HepG2 (cell line): ENCODE measurements around the gene RAB11FIP5. TPM values are rescaled to one million over a fixed set of nuclear protein-coding genes. Genes with fewer than 3 reads are reported as not detected.

Experiments
- ATAC-seq: fragments of 200-7000 bp; cut with Tn5 transposase; 3 replicates; pipeline ENCODE4 v1.9.1; 2020; ENCODE audit warnings: mild to moderate bottlenecking, moderate library complexity
- BruUV-seq: library from RNA; stranded (reverse); fragments of 400-500 nt; replicated peaks from 2 replicates; lab custom pipeline; 2021; lab: Mats Ljungman, UMichigan
- CTCF ChIA-PET: fragments of 300-600 bp; formaldehyde crosslinking; extraction: SDS; loops from one replicate; lab custom pipeline; 2021; ENCODE audit warnings: low total read pairs, inconsistent platforms, low intra/inter-chr PET ratio; lab: Yijun Ruan, JAX
- POLR2A ChIA-PET: fragments of 350-600 bp; sonication (Branson Sonifier 250); formaldehyde crosslinking; loops from one replicate; lab custom pipeline; 2020; ENCODE audit warnings: antibody characterized with exemption, inconsistent platforms; lab: Yijun Ruan, JAX
- DNase-seq: peaks from one replicate; pipeline ENCODE4 v3.0.0-alpha.2; 2015; ENCODE audit warnings: low spot score
- FAIRE-seq: peaks from 3 replicates; lab custom pipeline; 2011; peaks lifted over from hg19 to GRCh38; lab: Jason Lieb, UNC
- H2AFZ ChIP-seq: one replicate; pipeline ENCODE4 v1.6.1; 2011; ENCODE audit warnings: low read length, inconsistent platforms
- H3K27ac ChIP-seq: fragments of 300-600 bp; 3 replicates; pipeline ENCODE4 v1.8.0; 2011; ENCODE audit warnings: mixed run types, mild to moderate bottlenecking, mixed read lengths, low read length, inconsistent platforms; ENCODE audit not compliant: insufficient read depth; ENCODE audit errors: extremely low read length
- H3K27me3 ChIP-seq, 2 experiments: fragments of 200-600 bp in 1 of 2; 2 replicates in 1 of 2; 3 replicates in 1 of 2; pipeline versions ENCODE4 v1.6.0 to v1.8.0; 2011; ENCODE audit warnings: low read length in 2 of 2, mild to moderate bottlenecking in 2 of 2, moderate library complexity in 2 of 2, inconsistent platforms in 1 of 2; ENCODE audit not compliant: insufficient read depth in 2 of 2, control insufficient read depth in 1 of 2
- H3K36me3 ChIP-seq, 2 experiments: fragments of 200-600 bp in 1 of 2; replicated peaks in 1 of 2; 2 replicates in 1 of 2; 3 replicates in 1 of 2; pipeline versions ENCODE4 v1.5.1 to v1.8.0; 2011; ENCODE audit warnings: low read length in 2 of 2, inconsistent platforms in 1 of 2; ENCODE audit not compliant: insufficient read depth in 2 of 2, control insufficient read depth in 1 of 2
- H3K4me1 ChIP-seq: 2 replicates; pipeline ENCODE4 v1.5.1; 2012; ENCODE audit warnings: low read length, inconsistent platforms; ENCODE audit not compliant: insufficient read depth
- H3K4me2 ChIP-seq: 2 replicates; pipeline ENCODE4 v1.6.0; 2011; ENCODE audit warnings: low read depth, low read length, inconsistent platforms
- H3K4me3 ChIP-seq, 3 experiments: fragments of 200-600 bp in 1 of 3; sonication (generic), shearing (Covaris generic) in 1 of 3; replicated peaks in 1 of 3; 2 replicates each; pipeline ENCODE4 v1.5.1; 2011 to 2016; ENCODE audit warnings: low read length in 3 of 3, inconsistent platforms in 2 of 3, low read depth in 2 of 3, mild to moderate bottlenecking in 2 of 3, control low read depth in 1 of 3, mixed read lengths in 1 of 3; ENCODE audit not compliant: insufficient read depth in 1 of 3
- H3K79me2 ChIP-seq: one replicate; pipeline ENCODE4 v1.6.1; 2011; ENCODE audit warnings: low read length, inconsistent platforms; ENCODE audit not compliant: insufficient read depth
- H3K9ac ChIP-seq: 2 replicates; pipeline ENCODE4 v1.6.0; 2011; ENCODE audit warnings: mild to moderate bottlenecking, low read depth, low read length, inconsistent platforms; ENCODE audit not compliant: insufficient read depth
- H3K9me3 ChIP-seq: 2 replicates; pipeline ENCODE4 v1.5.1; 2012; ENCODE audit warnings: mild to moderate bottlenecking, low read length
- H4K20me1 ChIP-seq: 2 replicates; pipeline ENCODE4 v1.6.0; 2011; ENCODE audit warnings: inconsistent platforms, mild to moderate bottlenecking, low read length, moderate library complexity; ENCODE audit not compliant: insufficient read depth
- EED ChIP-seq: sonication (generic); formaldehyde crosslinking; IDR thresholded peaks from 2 replicates; pipeline ENCODE4 v1.5.0; 2020; ENCODE audit warnings: mild to moderate bottlenecking, missing genetic modification reagents
- NFATC3 ChIP-seq: sonication (generic); formaldehyde crosslinking; IDR thresholded peaks from 2 replicates; pipeline ENCODE4 v1.5.1; 2020; ENCODE audit warnings: mild to moderate bottlenecking, missing genetic modification reagents
- SP2 ChIP-seq: sonication (generic); formaldehyde crosslinking; IDR thresholded peaks from 2 replicates; pipeline ENCODE4 v1.5.1; 2020; ENCODE audit warnings: mild to moderate bottlenecking, missing genetic modification reagents
- YEATS2 ChIP-seq: sonication (generic); formaldehyde crosslinking; IDR thresholded peaks from 2 replicates; pipeline ENCODE4 v1.4.0; 2020; ENCODE audit warnings: missing genetic modification reagents, borderline replicate concordance
- ZBTB40 ChIP-seq, 2 experiments: fragments of 450-650 bp in 1 of 2; sonication (generic) in 1 of 2; formaldehyde crosslinking in 1 of 2; IDR thresholded peaks; 2 replicates each; pipeline versions ENCODE4 v1.6.1 to v1.8.0; 2016 to 2022; ENCODE audit warnings: antibody characterized with exemption in 1 of 2, mild to moderate bottlenecking in 1 of 2, missing genetic modification reagents in 1 of 2
- ZNF772 ChIP-seq: sonication (generic); formaldehyde crosslinking; IDR thresholded peaks from 2 replicates; pipeline ENCODE4 v1.5.0; 2020; ENCODE audit warnings: mild to moderate bottlenecking, missing genetic modification reagents
- ZSCAN31 ChIP-seq: sonication (generic); formaldehyde crosslinking; IDR thresholded peaks from 2 replicates; pipeline ENCODE4 v1.5.0; 2020; ENCODE audit warnings: low read depth, mild to moderate bottlenecking, missing genetic modification reagents
- WGBS: methylation state at CpG from one replicate; pipeline ENCODE4 v1.1.6; 2017; ENCODE audit warnings: low lambda C conversion rate; 5-methylcytosine and 5-hydroxymethylcytosine counted together
- in situ Hi-C: cut with HindIII; loops from 2 replicates; pipeline ENCODE4 v1.10.0; 2017; ENCODE audit warnings: low pct_unique_long_range_greater_than_20kb; ENCODE audit not compliant: extremely low pct_ligation_motif_present
- intact Hi-C: fragments of 100-400 bp; cut with micrococcal nuclease; formaldehyde crosslinking; loops from one replicate; pipeline ENCODE4 v1.10.0; 2022; ENCODE audit not compliant: unreplicated experiment
- polyA plus RNA-seq, 8 experiments: library from polyadenylated mRNA; depleted of rRNA in 3 of 8; stranded (reverse) in 7 of 8; unstranded in 1 of 8; fragments of >200 nt; fragmentation: Illumina TruSeq in 4 of 8; extraction: Trizol in 4 of 8; gene quantifications; 2 replicates each; pipeline versions ENCODE4 v1.2.1 to v1.2.3, GENCODE V29; 2011 to 2016; ENCODE audit warnings: low read depth in 4 of 8, missing spikeins in 1 of 8, mixed read lengths in 1 of 8; ENCODE audit not compliant: insufficient read depth in 1 of 8
- total RNA-seq, 5 experiments: library from RNA; depleted of rRNA; stranded (reverse); fragments of >200 nt; fragmentation: Illumina TruSeq; extraction: Trizol; gene quantifications; 2 replicates each; pipeline ENCODE4 v1.2.3, GENCODE V29; 2016; ENCODE audit warnings: low read depth in 1 of 5

The RAB11FIP5 gene
- total and polyA plus RNA-seq, 2 of the 13 experiments (the other 11 are each of a cell fraction or from before 2014, with no cell fraction given) = 9.4 to 22.9 TPM

GRCh38 chr2:73036766-73037165 lies 76.0 kb downstream of the RAB11FIP5 start:
- no peak overlapping the region for H3K4me2 ChIP-seq
- ATAC-seq = no peak

More at GRCh38 chr2:73036766-73037165, 76.0 kb downstream of the RAB11FIP5 start:
- CTCF ChIA-PET = no interaction called here
- no peak for DNase-seq
- intact Hi-C loops = no loop called here
- Histone ChIP-seq H3K9me3 (no peaks in the 10 kb centered on the region), H2AFZ (no peak overlapping the region), H4K20me1 (no peaks in the 10 kb centered on the region), H3K79me2 (peaks cover 3% of the 10 kb centered on the region), H3K27me3 (no peaks in the 10 kb centered on the region), H3K4me3 (no peak overlapping the region), H3K4me1 (peaks cover 64% of the 10 kb centered on the region), H3K9ac (no peak overlapping the region), H3K27ac (peak overlapping the region; percentile 29), H3K36me3 (peaks cover 3 to 27% of the 10 kb centered on the region in 2 experiments; a peak in 4 of 5 replicates)
- no TSS peak for BruUV-seq
- in situ Hi-C loops = no loop called here
- no peak for FAIRE-seq
- 98% methylated on average over 8 of the region's 11 CpGs for WGBS
- POLR2A ChIA-PET = interaction anchor here (0.8 kb wide), 1 partner anchor 8 kb away, joined by 3 read pairs; no protein-coding TSS in a partner anchor
- TF ChIP-seq ZSCAN31 (CRISPR knock-in tag) (0 out of 2 replicates have a peak, but pooled peaks have one; percentile 37), ZNF772 (CRISPR knock-in tag) (0 out of 2 replicates have a peak, but pooled peaks have one; percentile 15), NFATC3 (CRISPR knock-in tag) (no peak), EED (CRISPR knock-in tag) (peak; percentile 48; the same call in 1 of the 2 replicates), SP2 (CRISPR knock-in tag) (0 out of 2 replicates have a peak, but pooled peaks have one; percentile 35), ZBTB40 (IDR thresholded peaks at IDR 0.05) (no peak), ZBTB40 (CRISPR knock-in tag; IDR thresholded peaks at IDR 0.05) (0 out of 2 replicates have a peak, but pooled peaks have one; percentile 14), YEATS2 (no peak)
